RWPE2 (cell line): ENCODE results near the gene UNC5A.

ENCODE experiments used
- ATAC-seq: fragments of 200-7000 bp; cut with Tn5 transposase; 3 replicates; pipeline ENCODE4 v1.9.1; 2021; ENCODE audit warnings: low read depth
- DNase-seq: peaks from one replicate; pipeline ENCODE4 v3.0.0-alpha.2; 2020; ENCODE audit warnings: low spot score
- H3K27ac ChIP-seq: fragments of 450-650 bp; 2 replicates; pipeline ENCODE4 v1.5.1; 2017; ENCODE audit warnings: mild to moderate bottlenecking; ENCODE audit not compliant: poor library complexity, severe bottlenecking
- H3K27me3 ChIP-seq: fragments of 250-450 bp; sonication (Bioruptor Pico); 2 replicates; pipeline ENCODE4 v1.5.1; 2021; ENCODE audit warnings: mild to moderate bottlenecking, moderate library complexity; ENCODE audit not compliant: insufficient read depth, poor library complexity, severe bottlenecking
- H3K36me3 ChIP-seq: fragments of 250-450 bp; sonication (Bioruptor Pico); 2 replicates; pipeline ENCODE4 v1.5.1; 2020; ENCODE audit warnings: low read depth, mild to moderate bottlenecking, moderate library complexity
- H3K4me1 ChIP-seq: fragments of 250-450 bp; sonication (Bioruptor Pico); 2 replicates; pipeline ENCODE4 v1.5.1; 2021; ENCODE audit warnings: mild to moderate bottlenecking, moderate library complexity; ENCODE audit not compliant: insufficient read depth, poor library complexity, severe bottlenecking
- H3K4me3 ChIP-seq: fragments of 250-450 bp; sonication (Bioruptor Pico); 2 replicates; pipeline ENCODE4 v1.5.1; 2021; ENCODE audit warnings: mild to moderate bottlenecking, moderate library complexity; ENCODE audit not compliant: severe bottlenecking
- H3K9me3 ChIP-seq: fragments of 250-450 bp; sonication (Bioruptor Pico); 2 replicates; pipeline ENCODE4 v1.5.1; 2021; ENCODE audit warnings: mild to moderate bottlenecking, moderate library complexity; ENCODE audit not compliant: severe bottlenecking
- CTCF ChIP-seq: fragments of 450-650 bp; IDR thresholded peaks from one replicate; pipeline ENCODE4 v1.5.1; 2017; ENCODE audit warnings: mild to moderate bottlenecking, moderate library complexity; ENCODE audit not compliant: poor library complexity, severe bottlenecking

The UNC5A gene

GRCh38 chr5:176829320-176829719, 19.0 kb downstream of the UNC5A start:
- Histone ChIP-seq H3K4me3 (no peak overlapping the region), H3K36me3 (no peaks in the 10 kb centered on the region), H3K27ac (no peak overlapping the region), H3K27me3 (peaks cover 8% of the 10 kb centered on the region), H3K4me1 (no peaks in the 10 kb centered on the region), H3K9me3 (no peaks in the 10 kb centered on the region)
- ATAC-seq (no peak), DNase-seq (no peak)
- TF ChIP-seq CTCF = no peak

- DNase-seq (no peak), ATAC-seq (no peak)
- H3K36me3 ChIP-seq = no peaks in the 10 kb centered on the region
- H3K27ac ChIP-seq = no peak overlapping the region
- no peak for TF ChIP-seq CTCF
- H3K27me3 ChIP-seq = peaks cover 18% of the 10 kb centered on the region
- no peaks in the 10 kb centered on the region for H3K9me3 ChIP-seq
- no peak overlapping the region for H3K4me3 ChIP-seq
- H3K4me1 ChIP-seq = no peaks in the 10 kb centered on the region
Observed at GRCh38 chr5:176830422-176830994, 20.1 kb downstream of the UNC5A start.

- Histone ChIP-seq H3K4me3 (no peak overlapping the region), H3K9me3 (no peaks in the 10 kb centered on the region), H3K27ac (no peak overlapping the region), H3K27me3 (peaks cover 18% of the 10 kb centered on the region), H3K36me3 (no peaks in the 10 kb centered on the region), H3K4me1 (no peaks in the 10 kb centered on the region)
- DNase-seq = no peak
- TF ChIP-seq CTCF = no peak
- no peak for ATAC-seq
Observed at GRCh38 chr5:176830995-176831423, 20.6 kb downstream of the UNC5A start.

- TF ChIP-seq CTCF = no peak
- Histone ChIP-seq H3K9me3 (no peaks in the 10 kb centered on the region), H3K27me3 (peaks cover 18% of the 10 kb centered on the region), H3K36me3 (no peaks in the 10 kb centered on the region), H3K27ac (no peak overlapping the region), H3K4me3 (no peak overlapping the region), H3K4me1 (no peaks in the 10 kb centered on the region)
- DNase-seq (no peak), ATAC-seq (no peak)
Observed at GRCh38 chr5:176831425-176831824, 21.1 kb downstream of the UNC5A start.

- H3K36me3 ChIP-seq = no peaks in the 10 kb centered on the region
- H3K9me3 ChIP-seq = no peaks in the 10 kb centered on the region
- H3K4me1 ChIP-seq = no peaks in the 10 kb centered on the region
- H3K4me3 ChIP-seq = no peak overlapping the region
- no peak for TF ChIP-seq CTCF
- ATAC-seq (no peak), DNase-seq (no peak)
- H3K27ac ChIP-seq = no peak overlapping the region
- peaks cover 18% of the 10 kb centered on the region for H3K27me3 ChIP-seq
Observed at GRCh38 chr5:176832162-176832561, 21.8 kb downstream of the UNC5A start.
